ENCODE results near the gene RPL29. TPM values are rescaled to one million over a fixed set of nuclear protein-coding genes. Genes with fewer than 3 reads are reported as not detected.

The RPL29 gene
- total and polyA plus RNA-seq, 2 of the 4 experiments (the other 2 are of a cell fraction), result 2,081 to 2,126 TPM

DNA sequence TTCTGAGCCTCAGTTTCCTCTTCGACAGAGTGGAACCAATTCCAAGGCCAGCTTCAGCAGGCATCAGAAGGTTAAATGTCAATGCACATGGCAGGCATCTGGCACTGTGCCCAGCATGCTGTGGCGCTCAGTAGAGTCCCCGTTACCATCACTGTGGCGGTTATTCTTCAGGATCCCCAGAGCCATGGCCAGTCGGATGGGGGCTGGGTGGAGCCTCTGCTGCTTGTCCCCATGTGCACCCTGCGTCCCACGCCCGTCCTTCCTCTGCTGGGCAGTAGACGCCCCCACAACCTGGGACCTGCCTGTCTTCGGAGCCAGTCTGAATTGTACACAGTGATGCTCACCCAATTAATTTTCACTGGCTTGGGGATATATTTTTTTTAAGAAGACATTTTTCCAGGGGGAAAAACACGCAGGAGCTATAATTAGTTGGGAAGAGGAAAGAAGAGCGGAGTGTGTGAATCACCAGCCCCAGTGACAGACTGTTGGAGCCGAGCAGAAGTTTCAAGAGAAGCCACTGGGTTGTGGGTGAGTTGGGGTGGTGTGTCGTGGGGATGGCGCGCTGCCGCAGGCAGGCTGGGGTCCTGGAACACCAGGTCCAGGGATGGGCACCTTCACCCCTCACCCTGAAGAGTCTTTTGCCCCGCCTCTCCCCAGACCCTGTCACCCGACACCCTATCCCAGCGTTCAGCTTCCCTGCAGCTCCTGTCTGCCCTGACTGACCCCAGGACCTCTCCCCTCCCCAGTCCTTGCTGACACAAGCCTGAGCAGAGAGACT, 26.8 kb upstream of the RPL29 start:
- DNase-seq, result peak; percentile 38
- Histone ChIP-seq H2BK20ac (ENCODE audit: low read depth, low read length) (0 out of 2 replicates have a peak overlapping the region, but pooled peaks have one; percentile 29), H3K36me3 (ENCODE audit: control insufficient read depth, insufficient read depth, low read length) (no peaks in the 10 kb centered on the region), H3K4me2 (ENCODE audit: low read depth, low read length) (0 out of 2 replicates have a peak overlapping the region, but pooled peaks have one; percentile 5), H3K79me1 (ENCODE audit: low read depth in 1 of 2, low read length in 2 of 2) (no peaks in the 10 kb centered on the region), H3K56ac (ENCODE audit: extremely low read depth, insufficient read depth, low read length) (no peak overlapping the region), H2AK9ac (replicated peaks; ENCODE audit: low read depth, low read length, poor library complexity) (peak overlapping the region; percentile 5), H3K27ac (ENCODE audit: insufficient read depth, low read length) (no peak overlapping the region), H3K9me3 (ENCODE audit: control insufficient read depth, insufficient read depth, low read length) (no peaks in the 10 kb centered on the region), H3K18ac (ENCODE audit: low read depth, low read length) (no peak overlapping the region), H3K14ac (replicated peaks; ENCODE audit: low read depth, low read length) (no peak overlapping the region; the same call in 1 of the 2 replicates), H2AK5ac (ENCODE audit: low read depth, low read length) (peak overlapping the region; percentile 70; the same call in 1 of the 2 replicates), H4K91ac (ENCODE audit: insufficient read depth, low read depth, low read length) (no peak overlapping the region; the same call in 1 of the 2 replicates), H2BK5ac (ENCODE audit: low read depth, low read length, poor library complexity, severe bottlenecking) (no peak overlapping the region), H3K4me1 (ENCODE audit: control insufficient read depth, insufficient read depth, low read length) (peaks cover 10% of the 10 kb centered on the region), H4K8ac (ENCODE audit: low read depth in 2 of 2, low read length in 2 of 2) (peak overlapping the region in 1 of 2 experiments; percentile 37; a peak in 1 of 4 replicates), H2BK120ac (ENCODE audit: low read depth, low read length) (no peak overlapping the region), H3K23ac (ENCODE audit: low read depth, low read length) (no peak overlapping the region), H3K27me3 (ENCODE audit: control insufficient read depth, insufficient read depth, low read length) (no peaks in the 10 kb centered on the region), H3K9ac (ENCODE audit: low read depth, low read length) (no peak overlapping the region), H3K4me3 (ENCODE audit: insufficient read depth, low read depth, low read length) (no peak overlapping the region), H4K20me1 (ENCODE audit: insufficient read depth, low read length) (no peaks in the 10 kb centered on the region), H3K4ac (ENCODE audit: low read depth, low read length) (no peak overlapping the region), H2AFZ (replicated peaks; ENCODE audit: low read length, poor library complexity) (peak overlapping the region; percentile 81), H4K5ac (ENCODE audit: low read depth, low read length) (no peak overlapping the region), H2BK15ac (ENCODE audit: low read depth, low read length) (peak overlapping the region; percentile 21; the same call in 1 of the 3 replicates), H3K9me1 (ENCODE audit: insufficient read depth, low read length) (0 out of 2 replicates have a peak, but pooled peaks cover 14% of the 10 kb centered on the region)
- intact Hi-C loops (cut with micrococcal nuclease) (no loop called here), in situ Hi-C loops (cut with MboI; ENCODE audit: low sequenced_read_pairs) (no loop called here), dilution Hi-C loops (cut with HindIII; ENCODE audit: low sequenced_read_pairs, unreplicated experiment) (no loop called here)
- CTCF ChIA-PET, result interaction anchor here (1.0 kb wide), 1 partner anchor 31 kb away, joined by 3 read pairs; no protein-coding TSS in a partner anchor
- WGBS, 2 experiments (ENCODE audit: extremely low coverage in 2 of 2, insufficient read length in 1 of 2), result 52% methylated on average over 8 of the region's 20 CpGs; no CpG with 5 or more reads in 1 of the 2 experiments
- ATAC-seq (ENCODE audit: low read depth), result peak; percentile 75
- no TSS peak for BruUV-seq (replicated peaks)
- POLR2A ChIA-PET (ENCODE audit: unreplicated experiment), result no interaction called here
- no peak for TF ChIP-seq BHLHE40 (IDR thresholded peaks at IDR 0.05; ENCODE audit: low read depth, low read length)
- TF ChIP-seq NFE2L2 (IDR thresholded peaks at IDR 0.05; ENCODE audit: low read depth, low read length), result no peak
- TF ChIP-seq MAFK (IDR thresholded peaks at IDR 0.05; ENCODE audit: low read depth, low read length), result no peak
- TF ChIP-seq CEBPB (IDR thresholded peaks at IDR 0.05; ENCODE audit: low read depth, low read length), result no peak
- TF ChIP-seq, protein P1, sequence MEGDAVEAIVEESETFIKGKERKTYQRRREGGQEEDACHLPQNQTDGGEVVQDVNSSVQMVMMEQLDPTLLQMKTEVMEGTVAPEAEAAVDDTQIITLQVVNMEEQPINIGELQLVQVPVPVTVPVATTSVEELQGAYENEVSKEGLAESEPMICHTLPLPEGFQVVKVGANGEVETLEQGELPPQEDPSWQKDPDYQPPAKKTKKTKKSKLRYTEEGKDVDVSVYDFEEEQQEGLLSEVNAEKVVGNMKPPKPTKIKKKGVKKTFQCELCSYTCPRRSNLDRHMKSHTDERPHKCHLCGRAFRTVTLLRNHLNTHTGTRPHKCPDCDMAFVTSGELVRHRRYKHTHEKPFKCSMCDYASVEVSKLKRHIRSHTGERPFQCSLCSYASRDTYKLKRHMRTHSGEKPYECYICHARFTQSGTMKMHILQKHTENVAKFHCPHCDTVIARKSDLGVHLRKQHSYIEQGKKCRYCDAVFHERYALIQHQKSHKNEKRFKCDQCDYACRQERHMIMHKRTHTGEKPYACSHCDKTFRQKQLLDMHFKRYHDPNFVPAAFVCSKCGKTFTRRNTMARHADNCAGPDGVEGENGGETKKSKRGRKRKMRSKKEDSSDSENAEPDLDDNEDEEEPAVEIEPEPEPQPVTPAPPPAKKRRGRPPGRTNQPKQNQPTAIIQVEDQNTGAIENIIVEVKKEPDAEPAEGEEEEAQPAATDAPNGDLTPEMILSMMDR (conservative IDR thresholded peaks at IDR 0.05; ENCODE audit: low read depth, low read length), result no peak
- TF ChIP-seq MAZ (IDR thresholded peaks at IDR 0.05; ENCODE audit: borderline replicate concordance, low read depth, low read length), result no peak
- no peak for TF ChIP-seq RFX5 (IDR thresholded peaks at IDR 0.05; ENCODE audit: low read depth, low read length)
- no peak for TF ChIP-seq SMC3 (IDR thresholded peaks at IDR 0.05; ENCODE audit: low read depth, low read length)
- no peak for TF ChIP-seq RCOR1 (IDR thresholded peaks at IDR 0.05; ENCODE audit: insufficient replicate concordance, low read length)
- TF ChIP-seq, protein P2, sequence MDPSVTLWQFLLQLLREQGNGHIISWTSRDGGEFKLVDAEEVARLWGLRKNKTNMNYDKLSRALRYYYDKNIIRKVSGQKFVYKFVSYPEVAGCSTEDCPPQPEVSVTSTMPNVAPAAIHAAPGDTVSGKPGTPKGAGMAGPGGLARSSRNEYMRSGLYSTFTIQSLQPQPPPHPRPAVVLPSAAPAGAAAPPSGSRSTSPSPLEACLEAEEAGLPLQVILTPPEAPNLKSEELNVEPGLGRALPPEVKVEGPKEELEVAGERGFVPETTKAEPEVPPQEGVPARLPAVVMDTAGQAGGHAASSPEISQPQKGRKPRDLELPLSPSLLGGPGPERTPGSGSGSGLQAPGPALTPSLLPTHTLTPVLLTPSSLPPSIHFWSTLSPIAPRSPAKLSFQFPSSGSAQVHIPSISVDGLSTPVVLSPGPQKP (IDR thresholded peaks at IDR 0.05; ENCODE audit: borderline replicate concordance, low read depth, low read length), result no peak
- TF ChIP-seq CHD1 (IDR thresholded peaks at IDR 0.05; ENCODE audit: low read depth, low read length), result no peak
- TF ChIP-seq POLR2A (IDR thresholded peaks at IDR 0.05; ENCODE audit: low read depth, low read length), result no peak
- no peak for TF ChIP-seq MXI1 (IDR thresholded peaks at IDR 0.05; ENCODE audit: borderline replicate concordance, low read depth, low read length)
- no peak for TF ChIP-seq RAD21 (IDR thresholded peaks at IDR 0.05; ENCODE audit: low read length)
- no peak for TF ChIP-seq FOS (IDR thresholded peaks at IDR 0.05; ENCODE audit: low read depth, low read length)

Measured in IMR-90 (cell line).